Measurements from ENCODE around the gene DEFB132. TPM values are rescaled to one million over a fixed set of nuclear protein-coding genes. Genes with fewer than 3 reads are reported as not detected.

Gene DEFB132
- total RNA-seq, 1 donor from 2014 or later, result not detected

DNA sequence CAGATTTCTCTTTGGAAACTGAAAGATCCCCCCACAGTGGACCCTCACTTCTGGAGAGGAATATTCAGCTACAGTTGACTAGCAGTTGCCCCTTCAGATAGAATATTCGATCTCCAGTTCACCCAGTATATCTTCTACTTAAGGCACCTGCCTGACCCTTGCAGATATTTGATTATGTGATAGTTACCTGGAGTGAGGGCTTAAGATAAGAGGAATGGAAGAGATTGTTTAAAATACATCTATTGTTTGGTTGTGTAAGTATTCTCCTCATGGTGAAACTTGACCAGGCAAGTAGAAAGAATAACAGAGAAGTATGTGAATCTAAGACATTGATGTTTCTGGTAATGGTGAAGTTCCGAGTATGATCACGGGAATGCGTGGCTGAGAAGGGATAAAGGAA lies 38.3 kb downstream of the DEFB132 start:
- peak overlapping the region; percentile 39 for H3K4me3 Mint-ChIP-seq
- no peaks in the 10 kb centered on the region for H3K36me3 Mint-ChIP-seq
- H3K27me3 Mint-ChIP-seq (ENCODE audit: low read depth), result no peaks in the 10 kb centered on the region
- no peaks in the 10 kb centered on the region for H3K9me3 Mint-ChIP-seq
- peaks cover 31% of the 10 kb centered on the region for H3K4me1 Mint-ChIP-seq
- TF ChIP-seq, protein P1, sequence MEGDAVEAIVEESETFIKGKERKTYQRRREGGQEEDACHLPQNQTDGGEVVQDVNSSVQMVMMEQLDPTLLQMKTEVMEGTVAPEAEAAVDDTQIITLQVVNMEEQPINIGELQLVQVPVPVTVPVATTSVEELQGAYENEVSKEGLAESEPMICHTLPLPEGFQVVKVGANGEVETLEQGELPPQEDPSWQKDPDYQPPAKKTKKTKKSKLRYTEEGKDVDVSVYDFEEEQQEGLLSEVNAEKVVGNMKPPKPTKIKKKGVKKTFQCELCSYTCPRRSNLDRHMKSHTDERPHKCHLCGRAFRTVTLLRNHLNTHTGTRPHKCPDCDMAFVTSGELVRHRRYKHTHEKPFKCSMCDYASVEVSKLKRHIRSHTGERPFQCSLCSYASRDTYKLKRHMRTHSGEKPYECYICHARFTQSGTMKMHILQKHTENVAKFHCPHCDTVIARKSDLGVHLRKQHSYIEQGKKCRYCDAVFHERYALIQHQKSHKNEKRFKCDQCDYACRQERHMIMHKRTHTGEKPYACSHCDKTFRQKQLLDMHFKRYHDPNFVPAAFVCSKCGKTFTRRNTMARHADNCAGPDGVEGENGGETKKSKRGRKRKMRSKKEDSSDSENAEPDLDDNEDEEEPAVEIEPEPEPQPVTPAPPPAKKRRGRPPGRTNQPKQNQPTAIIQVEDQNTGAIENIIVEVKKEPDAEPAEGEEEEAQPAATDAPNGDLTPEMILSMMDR (IDR thresholded peaks at IDR 0.05; ENCODE audit: unreplicated experiment), result no peak
- no peak for DNase-seq (ENCODE audit: low spot score in 2 of 2, unreplicated experiment in 2 of 2)
- no peak overlapping the region for H3K27ac Mint-ChIP-seq

DNA sequence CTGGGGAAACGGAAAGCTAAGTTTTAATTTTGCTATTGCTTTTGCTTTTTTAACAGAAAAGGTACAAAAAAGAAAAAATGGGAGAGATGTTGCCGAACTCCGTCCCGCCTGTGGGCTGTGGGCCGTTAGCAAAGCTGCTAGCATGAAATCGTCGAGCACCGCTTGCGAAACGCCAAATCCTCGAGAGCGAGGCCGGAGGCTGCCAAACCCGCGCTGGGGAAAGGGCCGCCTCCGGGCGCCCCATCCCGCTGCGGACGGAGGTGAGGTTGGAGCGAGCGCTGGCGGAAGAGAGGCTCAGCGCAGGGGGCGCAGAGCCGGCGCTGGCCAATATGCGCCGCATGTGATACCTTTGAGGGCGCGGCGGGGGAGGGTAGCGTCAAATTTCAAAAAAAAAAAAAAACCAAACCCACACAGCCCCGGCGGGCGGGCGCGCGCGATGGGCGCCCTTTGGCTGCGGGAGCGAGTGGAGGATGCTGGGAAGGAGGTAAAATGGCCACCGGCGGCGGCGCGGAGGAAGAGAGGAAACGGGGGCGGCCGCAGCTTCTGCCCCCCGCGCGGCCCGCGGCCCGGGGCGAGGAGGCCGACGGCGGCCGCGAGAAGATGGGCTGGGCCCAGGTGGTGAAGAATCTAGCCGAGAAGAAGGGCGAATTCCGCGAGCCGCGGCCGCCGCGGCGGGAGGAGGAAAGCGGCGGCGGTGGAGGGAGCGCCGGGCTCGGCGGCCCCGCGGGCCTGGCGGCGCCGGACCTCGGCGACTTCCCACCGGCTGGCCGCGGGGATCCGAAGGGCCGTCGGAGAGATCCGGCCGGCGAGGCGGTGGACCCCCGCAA lies 39.8 kb downstream of the DEFB132 start, which contains the start of gene ZCCHC3:
TSS of gene ZCCHC3 (plus strand) at position 473 of the 827 bp plus-strand sequence. CDS start at position 490, 17 bp downstream.
- peak; percentile 74 to 88 for DNase-seq (ENCODE audit: low spot score in 2 of 2, unreplicated experiment in 2 of 2)
- Mint-ChIP-seq H3K9me3 (no peaks in the 10 kb centered on the region), H3K36me3 (no peaks in the 10 kb centered on the region), H3K4me1 (peaks cover 46% of the 10 kb centered on the region), H3K27ac (peak within 1 kb of the TSS; percentile 100), H3K27me3 (ENCODE audit: low read depth) (no peaks in the 10 kb centered on the region), H3K4me3 (peak within 1 kb of the TSS; percentile 99)
- TF ChIP-seq, protein P1 (IDR thresholded peaks at IDR 0.05; ENCODE audit: unreplicated experiment), result peak; percentile 14

- Mint-ChIP-seq H3K36me3 (no peaks in the 10 kb centered on the region), H3K4me3 (peak overlapping the region; percentile 99), H3K9me3 (no peaks in the 10 kb centered on the region), H3K27me3 (ENCODE audit: low read depth) (no peaks in the 10 kb centered on the region), H3K4me1 (peaks cover 46% of the 10 kb centered on the region), H3K27ac (peak overlapping the region; percentile 97)
- peak in 1 of 2 experiments; percentile 49 for DNase-seq (ENCODE audit: low spot score in 2 of 2, unreplicated experiment in 2 of 2)
- TF ChIP-seq, protein P1 (IDR thresholded peaks at IDR 0.05; ENCODE audit: unreplicated experiment), result no peak
Observed at GRCh38 chr20:297925-298775, 40.6 kb downstream of the DEFB132 start.

DNA sequence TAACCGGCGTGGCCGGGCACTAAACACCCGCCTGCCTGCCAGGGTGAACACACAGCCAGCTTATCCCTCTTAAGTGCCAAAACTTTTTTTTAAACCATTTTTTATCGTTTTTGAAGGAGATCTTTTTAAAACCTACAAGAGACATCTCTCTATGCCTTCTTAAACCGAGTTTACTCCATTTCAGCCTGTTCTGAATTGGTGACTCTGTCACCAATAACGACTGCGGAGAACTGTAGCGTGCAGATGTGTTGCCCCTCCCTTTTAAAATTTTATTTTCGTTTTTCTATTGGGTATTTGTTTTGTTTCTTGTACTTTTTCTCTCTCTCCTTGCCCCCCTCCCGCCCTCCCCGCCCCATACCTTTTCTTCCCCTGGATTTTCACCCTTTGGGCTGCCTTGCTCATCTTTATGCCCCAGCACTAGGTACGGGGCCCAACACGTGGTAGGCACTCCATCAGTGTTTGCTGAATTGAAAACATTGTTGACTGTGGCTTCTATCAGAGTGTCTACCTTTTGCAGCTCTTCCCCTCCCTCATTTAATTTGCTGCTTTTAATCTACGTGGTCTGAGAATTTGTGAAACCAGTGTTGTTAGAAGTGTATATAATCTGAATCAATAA lies 41.4 kb downstream of the DEFB132 start:
- no peaks in the 10 kb centered on the region for H3K9me3 Mint-ChIP-seq

More for the DNA sequence above, 41.4 kb downstream of the DEFB132 start:
- TF ChIP-seq, protein P1 (IDR thresholded peaks at IDR 0.05; ENCODE audit: unreplicated experiment), result no peak
- Mint-ChIP-seq H3K4me1 (peaks cover 46% of the 10 kb centered on the region), H3K4me3 (peak overlapping the region; percentile 98), H3K27me3 (ENCODE audit: low read depth) (no peaks in the 10 kb centered on the region), H3K27ac (peak overlapping the region; percentile 97), H3K36me3 (no peaks in the 10 kb centered on the region)
- no peak for DNase-seq (ENCODE audit: low spot score in 2 of 2, unreplicated experiment in 2 of 2)

All from mesothelial cell of epicardium (in vitro differentiated cells).